ENCODE measurements around the gene PXDC1. TPM values are rescaled to one million over a fixed set of nuclear protein-coding genes. Genes with fewer than 3 reads are reported as not detected.

The PXDC1 gene
- total RNA-seq, 1 experiment from 2014 or later = 1.4 TPM

- in situ Hi-C loops (cut with HindIII; ENCODE audit: low sequenced_read_pairs) = no loop called here
- no peak for DNase-seq (ENCODE audit: low spot score)
Measured at GRCh38 chr6:3740551-3741476, 10.7 kb downstream of the PXDC1 start.

GRCh38 chr6:3739311-3739897 lies 12.1 kb downstream of the PXDC1 start:
- in situ Hi-C loops (cut with HindIII; ENCODE audit: low sequenced_read_pairs) = no loop called here
- no peak for DNase-seq (ENCODE audit: low spot score)

GRCh38 chr6:3738381-3739131 lies 13.0 kb downstream of the PXDC1 start:
- DNase-seq (ENCODE audit: low spot score) = no peak
- in situ Hi-C loops (cut with HindIII; ENCODE audit: low sequenced_read_pairs) = no loop called here

GRCh38 chr6:3737831-3738210 lies 13.7 kb downstream of the PXDC1 start:
- DNase-seq (ENCODE audit: low spot score) = no peak
- in situ Hi-C loops (cut with HindIII; ENCODE audit: low sequenced_read_pairs) = no loop called here

- in situ Hi-C loops (cut with HindIII; ENCODE audit: low sequenced_read_pairs) = no loop called here
- no peak for DNase-seq (ENCODE audit: low spot score)
Measured at GRCh38 chr6:3737149-3737830, 14.2 kb downstream of the PXDC1 start.

- DNase-seq (ENCODE audit: low spot score) = no peak
- in situ Hi-C loops (cut with HindIII; ENCODE audit: low sequenced_read_pairs) = no loop called here
Measured at GRCh38 chr6:3735029-3735605, 16.4 kb downstream of the PXDC1 start.

GRCh38 chr6:3734023-3734422 lies 17.5 kb downstream of the PXDC1 start:
- in situ Hi-C loops (cut with HindIII; ENCODE audit: low sequenced_read_pairs) = no loop called here
- DNase-seq (ENCODE audit: low spot score) = no peak

GRCh38 chr6:3733321-3733925 lies 18.1 kb downstream of the PXDC1 start:
- no peak for DNase-seq (ENCODE audit: low spot score)
- in situ Hi-C loops (cut with HindIII; ENCODE audit: low sequenced_read_pairs) = no loop called here

GRCh38 chr6:3732345-3733141 lies 19.0 kb downstream of the PXDC1 start:
- in situ Hi-C loops (cut with HindIII; ENCODE audit: low sequenced_read_pairs) = no loop called here
- peak; percentile 87 for DNase-seq (ENCODE audit: low spot score)

GRCh38 chr6:3731700-3732099 lies 19.8 kb downstream of the PXDC1 start:
- in situ Hi-C loops (cut with HindIII; ENCODE audit: low sequenced_read_pairs) = no loop called here
- no peak for DNase-seq (ENCODE audit: low spot score)

- in situ Hi-C loops (cut with HindIII; ENCODE audit: low sequenced_read_pairs) = no loop called here
- no peak for DNase-seq (ENCODE audit: low spot score)
Measured at GRCh38 chr6:3729603-3730344, 21.7 kb downstream of the PXDC1 start.

GRCh38 chr6:3727593-3728108 lies 23.9 kb downstream of the PXDC1 start:
- no peak for DNase-seq (ENCODE audit: low spot score)
- in situ Hi-C loops (cut with HindIII; ENCODE audit: low sequenced_read_pairs) = no loop called here

- DNase-seq (ENCODE audit: low spot score) = no peak
- in situ Hi-C loops (cut with HindIII; ENCODE audit: low sequenced_read_pairs) = no loop called here
Measured at GRCh38 chr6:3727036-3727435, 24.5 kb downstream of the PXDC1 start.

GRCh38 chr6:3726421-3726820 lies 25.1 kb downstream of the PXDC1 start:
- DNase-seq (ENCODE audit: low spot score) = no peak
- in situ Hi-C loops (cut with HindIII; ENCODE audit: low sequenced_read_pairs) = no loop called here

GRCh38 chr6:3725145-3726047 lies 26.1 kb downstream of the PXDC1 start:
- in situ Hi-C loops (cut with HindIII; ENCODE audit: low sequenced_read_pairs) = no loop called here
- no peak for DNase-seq (ENCODE audit: low spot score)

- in situ Hi-C loops (cut with HindIII; ENCODE audit: low sequenced_read_pairs) = no loop called here
- no peak for DNase-seq (ENCODE audit: low spot score)
Measured at GRCh38 chr6:3724451-3725144, 26.9 kb downstream of the PXDC1 start.

All from G401 (cell line).